ENCODE measurements around the gene MRGPRX2. TPM values are rescaled to one million over a fixed set of nuclear protein-coding genes. Genes with fewer than 3 reads are reported as not detected.

The MRGPRX2 gene
- total and polyA plus RNA-seq, 2 donors (not counting 1 experiment from before 2014, with no cell fraction given) = not detected

DNA sequence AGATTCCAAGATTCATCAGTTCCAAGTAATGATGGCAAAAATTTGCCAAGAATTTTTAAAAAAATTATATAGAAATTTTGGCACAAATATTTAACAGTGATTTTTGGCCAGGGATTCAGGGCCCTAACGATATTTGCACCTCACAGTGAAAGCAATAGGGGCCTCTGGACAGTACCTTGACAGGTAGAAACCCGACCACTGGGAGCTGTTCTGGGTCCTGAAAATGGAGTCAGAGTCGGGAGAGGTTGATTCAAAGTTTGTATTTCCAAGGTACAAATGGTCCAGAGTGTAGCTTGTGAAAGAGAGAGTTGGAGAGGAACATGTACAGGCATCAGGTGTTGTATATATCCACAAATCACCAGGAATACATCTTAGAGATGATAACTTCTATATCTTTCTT is 41.6 kb downstream of the MRGPRX2 start:
- Histone ChIP-seq H3K9me3 (ENCODE audit: control insufficient read depth, insufficient read depth, low read depth, low read length) (no peaks in the 10 kb centered on the region), H3K4me1 (ENCODE audit: control insufficient read depth, extremely low read depth, insufficient read depth, low read length) (no peaks in the 10 kb centered on the region), H3K36me3 (ENCODE audit: control insufficient read depth, insufficient read depth, low read length) (no peaks in the 10 kb centered on the region), H3K79me2 (ENCODE audit: control insufficient read depth, insufficient read depth, low read length) (no peaks in the 10 kb centered on the region), H4K20me1 (ENCODE audit: control insufficient read depth, extremely low read depth, insufficient read depth, low read length) (no peaks in the 10 kb centered on the region), H3K27ac (ENCODE audit: insufficient read depth, low read length) (no peak overlapping the region), H2AFZ (ENCODE audit: low read length) (no peak overlapping the region), H3K27me3 (ENCODE audit: control insufficient read depth, insufficient read depth, low read length) (no peaks in the 10 kb centered on the region), H3K4me3 (replicated peaks in 1 of 4; ENCODE audit: control extremely low read depth in 1 of 4, insufficient read depth in 1 of 4, low read depth in 3 of 4, low read length in 4 of 4) (no peak overlapping the region), H3K9ac (ENCODE audit: insufficient read depth, low read length) (no peak overlapping the region), H3K4me2 (ENCODE audit: extremely low read depth, insufficient read depth, low read length) (no peak overlapping the region)
- TF ChIP-seq, protein P1, sequence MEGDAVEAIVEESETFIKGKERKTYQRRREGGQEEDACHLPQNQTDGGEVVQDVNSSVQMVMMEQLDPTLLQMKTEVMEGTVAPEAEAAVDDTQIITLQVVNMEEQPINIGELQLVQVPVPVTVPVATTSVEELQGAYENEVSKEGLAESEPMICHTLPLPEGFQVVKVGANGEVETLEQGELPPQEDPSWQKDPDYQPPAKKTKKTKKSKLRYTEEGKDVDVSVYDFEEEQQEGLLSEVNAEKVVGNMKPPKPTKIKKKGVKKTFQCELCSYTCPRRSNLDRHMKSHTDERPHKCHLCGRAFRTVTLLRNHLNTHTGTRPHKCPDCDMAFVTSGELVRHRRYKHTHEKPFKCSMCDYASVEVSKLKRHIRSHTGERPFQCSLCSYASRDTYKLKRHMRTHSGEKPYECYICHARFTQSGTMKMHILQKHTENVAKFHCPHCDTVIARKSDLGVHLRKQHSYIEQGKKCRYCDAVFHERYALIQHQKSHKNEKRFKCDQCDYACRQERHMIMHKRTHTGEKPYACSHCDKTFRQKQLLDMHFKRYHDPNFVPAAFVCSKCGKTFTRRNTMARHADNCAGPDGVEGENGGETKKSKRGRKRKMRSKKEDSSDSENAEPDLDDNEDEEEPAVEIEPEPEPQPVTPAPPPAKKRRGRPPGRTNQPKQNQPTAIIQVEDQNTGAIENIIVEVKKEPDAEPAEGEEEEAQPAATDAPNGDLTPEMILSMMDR (conservative IDR thresholded peaks at IDR 0.05 in 1 of 2, IDR thresholded peaks at IDR 0.05 in 1 of 2; ENCODE audit: low read depth in 1 of 2, low read length in 2 of 2) = no peak
- DNase-seq (ENCODE audit: low read depth in 2 of 2) = no peak

DNA sequence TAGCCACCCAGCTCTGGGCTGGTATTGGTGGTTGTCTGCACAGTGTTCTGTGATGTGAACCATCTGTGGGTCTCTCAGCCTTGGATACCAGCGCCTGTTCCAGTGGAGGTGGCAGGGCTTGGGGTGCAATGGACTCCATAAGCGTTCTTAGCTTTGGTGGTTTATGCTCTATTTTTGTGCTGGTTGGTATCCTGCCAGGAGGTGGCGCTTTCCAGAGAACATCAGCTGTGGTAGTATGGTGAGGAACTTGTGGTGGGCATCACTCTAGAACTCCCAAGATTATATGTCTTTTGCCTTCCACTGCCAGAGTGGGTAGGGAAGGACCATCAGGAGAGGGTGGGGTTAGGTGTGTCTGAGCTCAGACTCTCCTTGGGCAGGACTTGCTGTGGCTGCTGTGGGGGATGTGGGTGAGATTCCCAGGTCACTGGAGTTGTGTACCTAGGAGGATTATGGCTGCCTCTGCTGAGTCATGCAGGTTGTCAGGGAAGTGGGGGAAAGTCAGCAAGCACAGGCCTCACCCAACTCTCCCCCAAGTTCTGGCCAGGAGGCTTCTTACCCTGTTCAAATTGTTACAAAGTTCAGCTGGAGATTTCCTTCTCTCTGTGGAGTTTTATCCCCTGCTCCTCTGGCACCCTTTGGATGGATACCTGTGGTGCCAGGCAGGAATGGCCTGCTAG is 47.2 kb downstream of the MRGPRX2 start:
- TF ChIP-seq, protein P1 (conservative IDR thresholded peaks at IDR 0.05 in 1 of 2, IDR thresholded peaks at IDR 0.05 in 1 of 2; ENCODE audit: low read depth in 1 of 2, low read length in 2 of 2) = no peak
- Histone ChIP-seq H3K4me1 (ENCODE audit: control insufficient read depth, extremely low read depth, insufficient read depth, low read length) (no peaks in the 10 kb centered on the region), H3K27ac (ENCODE audit: insufficient read depth, low read length) (no peak overlapping the region), H3K27me3 (ENCODE audit: control insufficient read depth, insufficient read depth, low read length) (no peaks in the 10 kb centered on the region), H3K4me2 (ENCODE audit: extremely low read depth, insufficient read depth, low read length) (no peak overlapping the region), H3K4me3 (replicated peaks in 1 of 4; ENCODE audit: control extremely low read depth in 1 of 4, insufficient read depth in 1 of 4, low read depth in 3 of 4, low read length in 4 of 4) (no peak overlapping the region), H3K79me2 (ENCODE audit: control insufficient read depth, insufficient read depth, low read length) (no peaks in the 10 kb centered on the region), H4K20me1 (ENCODE audit: control insufficient read depth, extremely low read depth, insufficient read depth, low read length) (no peaks in the 10 kb centered on the region), H3K36me3 (ENCODE audit: control insufficient read depth, insufficient read depth, low read length) (no peaks in the 10 kb centered on the region), H3K9ac (ENCODE audit: insufficient read depth, low read length) (no peak overlapping the region), H2AFZ (ENCODE audit: low read length) (no peak overlapping the region), H3K9me3 (ENCODE audit: control insufficient read depth, insufficient read depth, low read depth, low read length) (no peaks in the 10 kb centered on the region)
- no peak for DNase-seq (ENCODE audit: low read depth in 2 of 2)

DNA sequence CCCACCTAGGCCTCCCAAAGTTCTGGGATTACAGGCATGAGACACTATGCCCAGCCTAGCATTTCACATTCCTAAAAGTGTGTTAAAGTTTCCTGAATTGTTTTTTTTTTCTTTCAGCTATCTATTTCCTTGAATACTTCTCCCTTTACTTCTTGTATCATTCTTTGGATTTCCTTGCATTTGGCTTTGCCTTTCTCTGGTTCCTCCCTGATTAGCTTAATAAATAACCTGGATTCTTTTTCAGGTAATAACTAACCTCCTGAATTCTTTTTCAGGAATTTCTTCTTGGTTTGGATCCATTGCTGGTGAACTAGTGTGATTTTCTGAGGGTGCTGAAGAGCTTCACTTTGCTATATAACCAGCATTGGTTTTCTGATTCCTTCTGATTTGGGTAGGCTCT is 47.9 kb downstream of the MRGPRX2 start:
- no peaks in the 10 kb centered on the region for H3K4me1 ChIP-seq (ENCODE audit: control insufficient read depth, extremely low read depth, insufficient read depth, low read length)
- no peaks in the 10 kb centered on the region for H3K36me3 ChIP-seq (ENCODE audit: control insufficient read depth, insufficient read depth, low read length)
- no peaks in the 10 kb centered on the region for H3K27me3 ChIP-seq (ENCODE audit: control insufficient read depth, insufficient read depth, low read length)
- H3K4me3 ChIP-seq (replicated peaks in 1 of 4; ENCODE audit: control extremely low read depth in 1 of 4, insufficient read depth in 1 of 4, low read depth in 3 of 4, low read length in 4 of 4) = no peak overlapping the region
- H3K9ac ChIP-seq (ENCODE audit: insufficient read depth, low read length) = no peak overlapping the region
- H3K9me3 ChIP-seq (ENCODE audit: control insufficient read depth, insufficient read depth, low read depth, low read length) = no peaks in the 10 kb centered on the region
- no peak for DNase-seq (ENCODE audit: low read depth in 2 of 2)
- no peak overlapping the region for H2AFZ ChIP-seq (ENCODE audit: low read length)
- no peak overlapping the region for H3K4me2 ChIP-seq (ENCODE audit: extremely low read depth, insufficient read depth, low read length)
- H3K27ac ChIP-seq (ENCODE audit: insufficient read depth, low read length) = no peak overlapping the region
- no peaks in the 10 kb centered on the region for H3K79me2 ChIP-seq (ENCODE audit: control insufficient read depth, insufficient read depth, low read length)
- TF ChIP-seq, protein P1 (conservative IDR thresholded peaks at IDR 0.05 in 1 of 2, IDR thresholded peaks at IDR 0.05 in 1 of 2; ENCODE audit: low read depth in 1 of 2, low read length in 2 of 2) = no peak
- no peak for TF ChIP-seq EZH2 (IDR thresholded peaks at IDR 0.05; ENCODE audit: low read length, missing control alignments)
- H4K20me1 ChIP-seq (ENCODE audit: control insufficient read depth, extremely low read depth, insufficient read depth, low read length) = no peaks in the 10 kb centered on the region

Other genes with a start within 250 kb of the MRGPRX2 start
- gene MRGPRX1, start 121.3 kb downstream of the MRGPRX2 start, total RNA-seq = not detected in 2 replicates
- gene MRGPRX1, start 121.3 kb downstream of the MRGPRX2 start, polyA plus RNA-seq = not detected in 2 replicates
- gene ZDHHC13, start 56.5 kb upstream of the MRGPRX2 start, total RNA-seq = 10.0 and 11.1 TPM in 2 replicates
- 11.0 and 16.1 TPM in 2 replicates for gene ZDHHC13, start 56.5 kb upstream of the MRGPRX2 start, polyA plus RNA-seq
- not detected in 2 replicates for gene CSRP3, start 141.3 kb upstream of the MRGPRX2 start, total RNA-seq
- gene CSRP3, start 141.3 kb upstream of the MRGPRX2 start, polyA plus RNA-seq = 0.15 TPM in 1 of 2 replicates, not detected in the other
- gene E2F8, start 180.2 kb upstream of the MRGPRX2 start, total RNA-seq = 0.17 TPM in 1 of 2 replicates, not detected in the other
- 0.94 and 3.8 TPM in 2 replicates for gene E2F8, start 180.2 kb upstream of the MRGPRX2 start, polyA plus RNA-seq